Stimulated activated naive CD4-positive, alpha-beta T cell (primary cell): ENCODE results near the gene CTXN1.
"Not testable (repeated sequence)": the region's sequence is repeated elsewhere in the genome, so short reads cannot be mapped to it uniquely, and the experiment has no call there.

ENCODE experiments used
- DNase-seq, 6 experiments: peaks; one replicate each; lab custom pipeline; 2025; lab: John Stamatoyannopoulos, UW

CTXN1 gene

DNA sequence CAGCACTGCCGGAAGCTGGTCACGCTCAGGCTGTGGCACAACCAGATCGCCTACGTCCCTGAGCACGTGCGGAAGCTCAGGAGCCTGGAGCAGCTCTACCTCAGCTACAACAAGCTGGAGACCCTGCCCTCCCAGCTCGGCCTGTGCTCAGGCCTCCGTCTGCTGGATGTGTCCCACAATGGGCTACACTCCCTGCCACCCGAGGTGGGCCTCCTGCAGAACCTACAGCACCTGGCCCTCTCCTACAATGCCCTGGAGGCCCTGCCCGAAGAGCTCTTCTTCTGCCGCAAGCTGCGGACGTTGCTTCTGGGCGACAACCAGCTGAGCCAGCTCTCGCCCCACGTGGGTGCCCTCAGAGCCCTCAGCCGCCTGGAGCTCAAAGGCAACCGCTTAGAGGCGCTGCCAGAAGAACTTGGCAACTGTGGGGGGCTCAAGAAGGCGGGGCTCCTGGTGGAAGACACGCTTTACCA, 25.5 kb downstream of the CTXN1 start:
- no peak for DNase-seq

GRCh38 chr19:7899751-7900378, 26.1 kb downstream of the CTXN1 start:
- DNase-seq: no peak

DNA sequence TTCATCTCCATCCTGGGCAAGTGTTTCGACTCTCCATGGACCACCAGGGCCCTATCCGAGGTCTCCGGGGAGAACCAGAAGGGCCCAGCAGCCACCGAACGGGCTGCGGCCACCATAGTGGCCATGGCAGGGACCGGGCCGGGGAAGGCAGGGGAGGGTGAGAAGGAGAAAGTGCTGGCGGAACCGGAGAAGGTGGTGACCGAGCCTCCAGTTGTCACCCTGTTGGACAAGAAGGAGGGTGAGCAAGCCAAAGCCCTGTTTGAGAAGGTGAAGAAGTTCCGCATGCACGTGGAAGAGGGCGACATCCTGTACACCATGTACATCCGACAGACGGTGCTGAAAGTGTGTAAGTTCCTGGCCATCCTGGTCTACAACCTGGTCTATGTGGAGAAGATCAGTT, 27.0 kb downstream of the CTXN1 start:
- DNase-seq: no peak

DNA sequence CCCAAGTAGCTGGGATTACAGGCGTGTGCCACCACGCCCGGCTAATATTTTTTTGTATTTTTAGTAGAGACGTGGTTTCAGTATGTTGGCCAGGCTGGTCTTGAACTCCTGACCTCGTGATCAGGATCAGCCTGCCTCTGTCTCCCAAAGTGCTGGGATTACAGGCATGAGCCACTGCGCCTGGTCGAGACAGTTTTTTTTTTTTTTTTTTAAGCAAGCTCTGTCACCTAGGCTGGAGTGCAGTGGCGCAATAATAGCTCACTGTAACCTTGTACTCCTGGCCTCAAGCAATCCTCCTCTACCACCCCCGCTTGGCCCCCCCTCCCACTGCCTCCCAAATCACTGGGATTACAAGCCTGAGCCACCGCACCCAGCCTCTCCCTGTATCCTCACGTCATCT, 28.6 kb downstream of the CTXN1 start:
- DNase-seq: no peak

GRCh38 chr19:7895565-7895964, 30.4 kb downstream of the CTXN1 start:
- no peak for DNase-seq

- DNase-seq: no peak
Observed at GRCh38 chr19:7894612-7895309, 31.2 kb downstream of the CTXN1 start.

GRCh38 chr19:7893362-7894101, 32.4 kb downstream of the CTXN1 start:
- not testable (repeated sequence) for DNase-seq

DNA sequence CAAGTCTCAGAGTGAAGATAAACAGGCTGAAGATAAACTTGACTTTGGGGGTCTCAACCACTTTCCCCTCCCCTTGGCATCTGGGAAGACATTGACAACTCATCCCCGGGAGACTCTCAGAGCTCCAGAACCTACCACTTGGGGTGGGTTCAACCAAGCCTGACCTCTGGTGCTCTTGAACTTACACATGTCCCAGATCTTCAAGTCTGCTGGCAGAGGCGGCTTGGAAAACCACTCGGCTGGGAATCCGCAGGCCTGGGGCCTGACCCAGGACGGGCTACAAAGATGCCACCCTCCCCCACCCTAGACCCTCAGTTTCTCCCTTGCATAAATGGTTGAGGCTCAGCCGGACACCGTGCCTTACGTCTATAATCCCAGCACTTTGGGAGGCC, 37.1 kb downstream of the CTXN1 start:
- no peak for DNase-seq

GRCh38 chr19:7888145-7888825, 37.6 kb downstream of the CTXN1 start, which contains the start of gene LRRC8E:
TSS of gene LRRC8E (plus strand) at chr19:7888510. CDS start at chr19:7895604, 7,094 bp downstream.
- peak in 1 of 6 experiments; percentile 13 for DNase-seq

DNA sequence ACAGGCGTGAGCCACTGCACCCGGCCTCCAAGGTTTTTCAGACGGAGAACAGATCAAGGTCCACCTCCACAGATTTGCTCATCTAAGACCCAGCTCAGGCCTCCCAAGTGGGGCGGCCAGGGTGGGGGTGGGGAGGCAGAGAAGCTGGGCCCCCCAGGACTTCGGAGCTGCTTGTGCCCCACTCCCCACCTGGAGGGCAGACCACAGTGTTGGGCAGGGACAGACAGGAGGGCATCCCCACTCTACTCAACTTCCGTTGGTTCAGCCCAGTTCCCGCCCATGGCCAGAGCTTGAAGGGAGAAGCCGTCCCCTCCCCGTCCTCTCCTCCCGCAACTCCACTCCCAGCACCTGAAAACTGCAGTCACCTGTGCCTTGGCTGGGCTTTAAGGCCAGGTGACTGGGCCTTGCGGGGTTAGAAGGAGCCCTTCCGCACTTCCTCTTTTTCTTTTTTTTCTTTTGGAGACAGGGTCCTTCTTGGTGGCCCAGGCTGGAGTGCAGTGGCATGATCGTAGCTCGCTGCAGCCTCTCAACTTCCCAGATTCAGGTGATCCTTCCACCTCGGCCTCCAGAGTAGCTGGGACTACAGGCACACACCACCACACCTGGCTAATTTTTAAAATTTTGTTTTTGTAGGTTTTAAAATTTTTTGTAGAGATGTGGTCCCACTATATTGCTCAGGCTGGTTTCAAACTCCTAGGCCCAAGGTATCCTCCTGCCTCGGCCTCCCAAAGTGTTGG, 38.4 kb downstream of the CTXN1 start:
- DNase-seq: no peak

- DNase-seq: no peak
Observed at GRCh38 chr19:7885818-7886217, 40.1 kb downstream of the CTXN1 start.

GRCh38 chr19:7883796-7884570, 42.0 kb downstream of the CTXN1 start:
- DNase-seq: no peak

GRCh38 chr19:7883105-7883504, 42.8 kb downstream of the CTXN1 start:
- no peak for DNase-seq

- DNase-seq: no peak
Observed at GRCh38 chr19:7881910-7882309, 44.0 kb downstream of the CTXN1 start.

GRCh38 chr19:7879836-7880235, 46.1 kb downstream of the CTXN1 start:
- no peak for DNase-seq

DNA sequence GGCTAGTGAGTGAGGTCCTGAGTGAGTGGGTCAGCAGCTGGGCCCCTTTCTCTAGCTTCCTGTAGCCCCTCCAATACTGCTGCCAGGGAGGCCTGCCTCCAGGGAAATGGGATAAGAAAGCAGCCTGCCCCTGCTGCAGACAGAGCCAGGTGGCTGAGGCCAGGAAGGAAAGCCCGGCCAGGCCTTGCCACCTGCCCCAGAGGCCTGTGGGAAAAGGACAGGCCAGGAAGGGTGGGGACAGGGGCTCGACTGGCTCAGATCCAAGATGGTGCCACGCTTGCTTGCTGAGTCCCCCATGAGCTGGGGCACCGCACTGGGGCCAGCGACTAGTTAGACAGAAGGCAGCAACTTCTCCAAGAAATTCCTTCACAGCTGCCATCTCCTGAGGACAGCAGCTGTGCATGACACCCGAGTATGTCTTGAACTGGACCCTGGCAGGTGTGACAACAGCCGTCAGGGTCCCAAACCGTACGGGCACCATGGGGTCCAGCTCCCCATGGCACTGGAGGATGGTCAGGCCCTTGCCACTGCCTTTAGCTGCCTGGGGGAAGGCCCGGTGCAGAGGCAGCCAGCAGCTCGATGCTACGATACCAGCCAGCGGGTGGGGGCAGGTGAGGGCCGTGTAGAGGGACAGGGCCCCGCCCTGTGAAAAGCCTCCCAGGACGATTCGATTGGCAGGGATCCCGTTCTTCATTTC, 46.7 kb downstream of the CTXN1 start:
- no peak for DNase-seq

DNA sequence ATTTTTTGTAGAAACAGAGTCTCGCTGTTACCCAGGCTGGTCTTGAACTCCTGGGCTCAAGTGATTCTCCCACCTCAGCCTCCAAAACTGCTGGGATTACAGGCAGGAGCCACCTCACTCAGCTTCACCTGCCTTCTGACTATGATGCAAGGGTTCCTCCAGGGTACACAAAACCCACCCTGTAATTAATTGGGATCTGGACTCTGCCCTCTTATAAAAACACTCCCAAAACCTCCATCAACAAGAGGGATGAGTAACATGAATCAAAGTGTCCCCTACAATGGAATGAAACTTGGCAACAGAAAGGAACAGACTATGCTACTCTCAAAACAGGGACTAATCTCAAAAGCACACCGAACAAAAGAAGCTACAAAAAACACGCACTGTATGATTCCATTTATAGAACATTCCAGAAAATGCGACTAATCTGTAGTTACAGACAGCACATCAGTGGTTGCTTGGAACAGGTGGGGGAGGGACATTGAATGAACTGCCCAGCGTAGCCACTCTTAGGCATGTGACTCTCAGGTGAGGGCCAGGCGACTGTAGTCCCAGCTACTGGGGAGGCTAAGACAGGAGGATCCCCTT, 48.6 kb downstream of the CTXN1 start:
- DNase-seq: no peak

- DNase-seq: no peak
Observed at GRCh38 chr19:7874897-7875273, 51.0 kb downstream of the CTXN1 start.
